GM19351 (cell line): ENCODE data around the gene VEGFA.

ENCODE experiments used
- ATAC-seq: cut with Tn5 transposase; IDR thresholded peaks from one replicate; pipeline ENCODE4 v1.9.1; 2021; ENCODE audit warnings: mild to moderate bottlenecking, moderate library complexity; ENCODE audit not compliant: unreplicated experiment

VEGFA gene

DNA sequence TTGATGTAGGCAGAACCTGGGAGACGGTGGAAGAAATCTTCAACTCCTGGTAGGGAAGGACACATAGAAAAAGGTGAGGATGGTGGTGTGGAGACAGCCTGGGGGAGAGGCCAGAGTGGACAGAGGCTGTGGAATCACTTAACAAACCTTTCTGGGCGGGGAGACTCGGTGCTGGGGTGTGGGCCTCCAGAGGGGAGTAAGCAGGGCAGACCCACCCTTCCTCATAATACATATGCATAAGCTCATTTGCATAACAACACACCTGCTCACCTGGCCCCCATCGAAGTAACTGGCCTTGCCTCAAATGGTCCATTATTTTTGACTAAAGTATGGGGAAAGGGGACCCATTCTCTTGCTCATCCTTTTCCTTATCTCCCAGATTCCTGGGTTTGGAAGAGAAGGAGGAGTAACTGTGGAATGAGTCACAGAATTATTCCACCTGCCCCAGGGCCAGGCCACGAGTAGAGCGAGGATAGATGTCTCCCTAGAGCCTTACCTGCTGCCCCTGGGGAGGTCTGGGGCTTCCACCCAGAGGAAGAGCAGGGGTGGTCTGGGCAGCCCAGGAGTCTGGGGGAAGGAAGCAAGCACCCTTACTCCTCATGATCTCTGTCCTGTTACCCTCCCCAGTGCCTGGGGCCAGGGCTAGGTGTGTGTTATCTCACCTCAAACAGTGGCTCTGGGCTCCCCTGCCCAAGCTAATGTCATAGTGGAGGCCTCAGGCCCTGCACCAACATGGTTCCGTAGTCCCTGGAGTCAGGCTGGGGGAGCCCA is 10.7 kb upstream of the VEGFA start:
- no peak for ATAC-seq

DNA sequence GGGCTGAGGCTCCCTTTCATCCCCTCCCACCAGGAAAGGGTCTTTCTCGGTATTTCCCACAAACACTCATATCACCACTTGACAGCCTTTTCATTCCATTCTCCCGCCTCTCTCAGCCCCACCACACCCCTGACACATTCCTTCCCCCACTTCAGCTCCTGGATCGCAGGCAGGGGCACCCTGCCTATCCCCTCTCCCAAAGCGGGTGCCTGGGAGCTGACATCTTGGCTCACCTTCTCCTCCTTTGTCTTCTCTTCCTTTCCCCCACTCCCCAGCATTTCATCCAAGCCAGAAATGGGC is 10.2 kb upstream of the VEGFA start:
- no peak for ATAC-seq

DNA sequence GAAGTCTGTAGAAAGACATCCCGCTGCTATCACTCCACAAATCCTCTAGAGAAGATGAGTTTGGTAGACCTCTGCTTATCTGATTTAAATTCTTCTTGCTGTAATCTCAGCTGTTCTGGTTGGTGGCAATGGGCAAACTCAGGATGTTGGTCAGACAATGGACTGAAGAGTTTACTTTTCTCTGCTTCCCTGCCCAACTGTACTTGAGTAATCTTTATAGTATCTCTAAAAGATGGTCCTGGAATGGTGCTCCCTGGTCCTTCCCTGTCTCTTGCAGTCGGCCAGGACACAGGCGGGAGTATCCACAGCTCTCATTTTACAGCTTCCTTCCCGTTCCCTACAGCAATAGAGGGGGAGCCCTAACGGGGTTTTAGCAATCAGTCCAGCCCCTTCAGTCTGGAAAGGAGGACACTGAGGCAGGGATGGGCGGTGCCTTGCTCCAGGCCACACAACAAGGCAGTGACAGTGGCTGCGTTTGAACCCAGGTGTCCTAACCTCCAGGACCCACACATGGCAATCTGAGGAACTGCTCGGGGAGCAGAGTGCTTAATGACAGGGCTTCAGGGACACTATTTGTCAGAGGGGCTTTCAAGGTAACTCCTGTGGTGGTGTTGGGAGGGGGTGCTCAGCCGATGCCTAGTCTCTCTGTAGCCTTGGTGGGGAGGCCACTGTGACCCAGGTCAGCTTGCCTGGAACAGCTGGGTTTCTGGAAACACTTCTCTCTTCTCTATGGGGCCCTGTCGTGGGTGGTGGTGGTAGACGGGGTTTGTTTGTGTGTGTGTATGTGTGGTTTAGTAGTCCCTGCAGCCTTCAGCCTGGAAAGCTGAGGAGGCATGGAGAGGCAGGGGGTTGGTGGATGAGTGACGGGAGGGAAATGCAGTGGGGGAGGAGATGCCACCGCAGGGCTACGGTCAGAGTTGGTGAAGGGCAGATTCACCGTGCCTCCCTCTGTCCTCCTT is 9.5 kb upstream of the VEGFA start:
- ATAC-seq, result no peak

DNA sequence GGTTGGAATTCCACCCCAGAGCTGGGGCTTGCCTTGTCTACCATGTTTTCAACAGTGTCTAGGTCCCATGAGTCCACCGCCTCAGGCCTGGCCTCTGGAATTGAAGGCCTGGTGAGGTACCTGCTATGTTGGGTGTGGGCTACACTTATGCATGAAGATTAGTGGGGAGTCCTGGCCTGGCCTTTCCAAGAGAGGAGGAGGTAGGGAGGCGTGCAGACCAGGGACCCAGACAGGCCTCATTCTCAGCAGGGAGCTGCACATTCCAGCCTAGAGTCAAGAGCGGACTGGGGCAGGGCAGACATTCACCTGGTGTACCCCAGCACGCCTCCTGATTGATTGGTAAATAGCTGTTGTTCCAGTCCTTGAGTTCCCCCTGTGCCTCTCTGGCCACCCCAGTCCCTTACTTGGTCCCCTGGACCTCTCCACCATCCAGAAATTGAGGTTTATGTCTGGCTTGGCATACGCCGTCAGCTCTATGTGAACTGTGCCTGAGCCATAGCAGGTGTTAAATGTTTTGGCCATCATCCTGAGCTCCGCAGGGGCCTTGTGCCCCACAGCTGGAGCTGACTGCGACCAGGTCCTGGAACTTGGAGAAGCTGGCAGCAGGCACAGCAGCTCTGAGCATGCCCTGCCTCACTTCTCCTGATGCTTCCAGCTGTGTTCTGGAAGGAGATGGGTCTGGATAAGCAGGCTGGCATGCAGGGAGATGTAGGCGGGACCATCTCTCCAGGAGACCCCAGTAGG is 8.2 kb upstream of the VEGFA start:
- no peak for ATAC-seq

DNA sequence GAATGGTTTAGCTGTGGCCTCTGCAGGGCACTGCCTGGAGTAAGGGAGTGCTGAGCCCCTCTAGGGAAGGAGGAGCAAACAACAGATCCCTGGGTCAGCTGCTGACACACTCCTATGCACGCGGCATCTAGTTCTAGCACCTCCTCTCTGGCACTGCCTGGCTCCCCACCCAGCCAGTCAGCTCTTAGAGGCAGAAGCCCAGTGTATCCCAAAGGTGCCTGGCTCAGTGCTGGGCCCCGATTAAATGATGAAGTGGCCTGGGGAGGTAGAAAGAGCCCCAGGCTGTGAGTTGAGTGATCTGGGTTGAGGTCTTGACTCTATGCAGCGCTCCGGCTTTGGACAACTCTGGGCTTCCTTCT is 7.6 kb upstream of the VEGFA start:
- no peak for ATAC-seq

DNA sequence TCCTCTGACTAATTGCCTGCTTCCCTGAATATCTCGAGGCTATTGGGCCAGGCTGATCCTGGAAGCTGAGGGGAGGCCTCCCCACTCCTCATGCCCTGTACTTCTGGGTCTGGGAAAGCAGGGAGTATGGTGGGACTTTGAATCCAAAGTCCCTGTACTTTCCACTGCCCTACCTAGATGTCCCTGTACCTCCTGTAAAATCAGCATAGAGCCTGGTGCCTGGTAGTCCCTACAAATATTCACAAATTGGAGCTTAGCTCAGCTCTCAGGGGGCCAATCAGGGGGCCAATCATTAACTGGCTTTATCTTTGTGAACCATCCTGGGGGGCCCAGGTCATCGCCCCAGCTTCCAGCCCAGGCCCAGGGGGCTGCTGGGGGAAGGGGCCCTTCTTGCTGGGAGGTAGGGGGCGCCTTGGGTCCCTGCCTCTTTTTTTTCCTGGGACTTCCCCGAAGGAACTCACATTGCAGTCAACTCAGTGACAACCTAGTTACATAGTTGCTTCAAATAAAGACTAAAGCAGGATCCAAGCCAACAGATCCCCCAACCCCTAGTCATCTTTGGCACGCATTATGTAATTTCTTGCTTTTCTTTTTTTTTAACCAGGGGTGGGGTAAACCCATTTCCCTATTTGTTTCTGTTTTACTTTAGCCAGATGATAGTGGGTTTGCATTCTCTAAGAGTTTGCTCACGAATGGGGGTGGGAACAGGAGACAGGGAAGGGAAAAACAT is 6.9 kb upstream of the VEGFA start:
- ATAC-seq, result no peak

DNA sequence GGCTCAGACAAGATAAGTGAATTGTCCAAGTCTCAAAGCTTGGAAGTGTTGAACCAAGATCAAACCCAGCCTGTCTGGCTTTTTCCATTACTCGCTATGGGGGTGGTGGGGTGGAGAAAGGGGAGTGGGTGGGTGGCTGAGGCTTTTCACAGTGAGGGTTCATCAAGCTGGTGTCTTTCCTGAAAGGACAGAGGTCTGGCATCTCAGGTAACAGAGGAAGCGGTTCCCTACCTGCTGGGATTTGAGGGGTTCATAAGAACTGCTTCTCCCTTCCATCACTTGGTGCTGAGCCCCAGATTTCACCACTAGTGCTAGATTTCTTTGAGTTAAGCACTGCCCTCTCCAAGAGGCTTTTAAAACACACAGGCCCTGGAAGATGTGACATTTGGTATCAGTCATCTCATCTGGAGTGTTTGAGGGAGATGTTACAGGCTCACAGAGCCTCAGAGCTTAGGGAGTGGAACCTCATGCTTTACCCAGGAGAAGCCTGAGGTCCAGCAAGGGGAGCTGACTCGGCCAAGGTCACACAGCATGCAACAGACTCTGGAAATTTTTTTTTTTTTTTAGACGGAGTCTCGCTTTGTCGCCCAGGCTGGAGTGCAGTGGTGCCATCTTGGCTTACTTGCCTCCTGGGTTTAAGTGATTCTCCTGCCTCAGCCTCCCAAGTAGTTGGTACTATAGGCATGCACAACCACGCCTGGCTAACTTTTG is 6.0 kb upstream of the VEGFA start:
- no peak for ATAC-seq

DNA sequence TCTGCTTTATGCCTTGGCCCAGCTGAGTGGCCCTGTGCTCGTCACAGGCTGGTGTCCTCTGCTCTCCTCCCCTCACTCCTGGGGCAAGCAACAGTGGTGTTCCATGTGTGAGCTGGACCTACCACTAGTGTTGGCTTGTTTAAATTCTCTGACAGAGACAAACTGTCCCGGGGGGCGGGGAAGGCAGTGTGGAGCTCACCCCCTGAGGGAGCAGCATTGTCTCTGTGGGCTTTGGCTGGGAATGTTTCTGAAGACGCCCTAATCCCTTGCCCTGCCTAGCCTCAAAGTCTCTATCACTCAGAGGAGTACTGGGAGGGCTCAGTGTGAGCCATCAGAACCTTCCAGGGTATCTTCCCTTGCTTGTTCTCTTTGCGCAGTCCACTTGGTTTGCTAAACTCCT is 5.2 kb upstream of the VEGFA start:
- ATAC-seq, result no peak

DNA sequence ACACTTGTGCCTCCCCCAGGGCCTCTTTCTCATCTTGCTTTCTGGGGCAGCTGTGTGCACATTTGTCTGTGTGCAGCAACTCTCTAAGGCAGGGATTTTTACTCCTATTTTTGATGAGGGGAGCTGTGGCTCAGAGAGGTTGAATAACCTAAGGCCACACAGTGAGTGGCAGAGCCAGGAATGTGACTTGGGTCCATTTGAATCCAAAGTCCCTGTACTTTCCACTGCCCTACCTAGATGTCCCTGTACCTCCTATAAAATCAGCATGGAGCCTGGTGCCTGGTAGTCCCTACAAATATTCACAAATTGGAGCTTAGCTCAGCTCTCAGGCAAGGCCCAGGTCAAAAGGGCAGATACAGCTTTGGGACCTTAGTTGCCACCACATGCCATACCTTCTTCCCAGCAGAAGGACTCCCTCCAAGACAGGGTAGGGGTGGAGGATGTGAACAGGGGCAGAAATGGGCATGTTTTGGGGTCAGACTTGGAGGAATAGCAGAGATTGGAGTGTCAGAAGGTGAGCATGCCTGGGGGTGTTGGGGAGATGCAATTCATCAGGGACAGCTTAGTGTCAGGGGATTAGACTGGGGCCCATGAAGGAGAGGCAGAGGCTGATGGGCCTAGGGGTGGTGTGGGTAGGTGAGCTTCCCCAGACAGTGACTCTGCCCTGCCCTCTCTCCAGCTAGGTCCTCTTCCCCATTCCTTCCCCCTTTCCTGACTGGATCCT is 4.1 kb upstream of the VEGFA start:
- ATAC-seq, result no peak

DNA sequence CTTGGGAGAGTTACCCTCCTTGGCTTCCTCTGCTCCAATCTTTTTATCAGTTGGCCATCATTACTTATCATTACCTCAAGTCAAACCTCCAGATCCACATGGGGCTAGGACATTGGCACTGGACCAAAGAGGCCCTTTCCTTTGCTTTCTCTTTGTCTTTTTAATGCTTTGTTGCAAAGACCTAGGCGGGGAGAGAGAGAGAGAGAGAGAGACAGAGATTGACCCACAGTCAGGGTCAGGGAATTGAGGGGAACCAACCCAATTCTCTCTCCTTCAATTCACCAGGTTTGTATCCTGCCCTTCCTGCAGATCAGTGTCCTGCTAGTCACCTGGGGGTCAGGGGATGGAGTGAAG is 3.5 kb upstream of the VEGFA start:
- ATAC-seq, result no peak

DNA sequence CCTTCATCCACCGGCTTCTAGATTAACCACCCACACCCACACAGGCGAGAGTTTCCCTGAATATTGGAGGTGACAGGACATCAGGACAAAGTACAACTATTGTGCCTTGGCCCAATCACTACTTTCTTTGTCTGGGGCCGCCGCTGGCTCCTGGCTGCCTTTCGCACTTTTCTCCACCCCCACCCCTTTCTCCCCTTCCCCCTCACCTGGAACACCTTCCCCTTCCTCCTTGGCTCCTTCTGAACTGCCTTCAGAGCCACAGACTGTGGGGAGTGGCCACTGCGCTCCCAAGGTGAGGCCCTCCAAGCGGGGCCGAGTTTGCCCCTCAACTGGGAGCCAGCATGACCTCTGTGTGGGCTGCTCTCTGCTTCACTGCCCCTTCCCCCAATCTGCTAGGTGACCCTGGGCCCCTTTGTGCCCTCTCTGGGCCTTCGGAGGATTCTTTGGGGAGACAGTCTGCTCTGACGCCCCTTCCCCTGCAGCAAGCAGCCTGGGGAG is 3.0 kb upstream of the VEGFA start:
- no peak for ATAC-seq

DNA sequence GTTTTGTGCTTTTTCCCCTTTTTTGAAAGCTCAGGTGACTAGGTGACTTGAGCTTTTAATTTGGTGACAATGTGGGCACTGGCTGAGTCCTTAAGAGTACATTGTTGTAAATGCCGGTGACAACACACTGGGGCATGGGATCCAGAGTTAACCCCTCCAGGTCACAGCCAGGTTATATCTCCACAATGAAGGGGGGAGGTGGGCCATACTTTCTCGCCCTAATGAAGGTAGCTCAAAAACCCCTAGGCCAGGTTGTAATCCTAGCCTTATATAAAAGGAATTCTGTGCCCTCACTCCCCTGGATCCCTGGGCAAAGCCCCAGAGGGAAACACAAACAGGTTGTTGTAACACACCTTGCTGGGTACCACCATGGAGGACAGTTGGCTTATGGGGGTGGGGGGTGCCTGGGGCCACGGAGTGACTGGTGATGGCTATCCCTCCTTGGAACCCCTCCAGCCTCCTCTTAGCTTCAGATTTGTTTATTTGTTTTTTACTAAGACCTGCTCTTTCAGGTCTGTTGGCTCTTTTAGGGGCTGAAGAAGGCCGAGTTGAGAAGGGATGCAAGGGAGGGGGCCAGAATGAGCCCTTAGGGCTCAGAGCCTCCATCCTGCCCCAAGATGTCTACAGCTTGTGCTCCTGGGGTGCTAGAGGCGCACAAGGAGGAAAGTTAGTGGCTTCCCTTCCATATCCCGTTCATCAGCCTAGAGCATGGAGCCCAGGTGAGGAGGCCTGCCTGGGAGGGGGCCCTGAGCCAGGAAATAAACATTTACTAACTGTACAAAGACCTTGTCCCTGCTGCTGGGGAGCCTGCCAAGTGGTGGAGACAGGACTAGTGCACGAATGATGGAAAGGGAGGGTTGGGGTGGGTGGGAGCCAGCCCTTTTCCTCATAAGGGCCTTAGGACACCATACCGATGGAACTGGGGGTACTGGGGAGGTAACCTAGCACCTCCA is 2.2 kb upstream of the VEGFA start:
- ATAC-seq, result no peak

DNA sequence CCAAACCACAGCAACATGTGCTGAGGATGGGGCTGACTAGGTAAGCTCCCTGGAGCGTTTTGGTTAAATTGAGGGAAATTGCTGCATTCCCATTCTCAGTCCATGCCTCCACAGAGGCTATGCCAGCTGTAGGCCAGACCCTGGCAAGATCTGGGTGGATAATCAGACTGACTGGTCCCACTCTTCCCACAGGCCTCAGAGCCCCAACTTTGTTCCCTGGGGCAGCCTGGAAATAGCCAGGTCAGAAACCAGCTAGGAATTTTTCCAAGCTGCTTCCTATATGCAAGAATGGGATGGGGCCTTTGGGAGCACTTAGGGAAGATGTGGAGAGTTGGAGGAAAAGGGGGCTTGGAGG is 1.5 kb upstream of the VEGFA start:
- ATAC-seq, result no peak

DNA sequence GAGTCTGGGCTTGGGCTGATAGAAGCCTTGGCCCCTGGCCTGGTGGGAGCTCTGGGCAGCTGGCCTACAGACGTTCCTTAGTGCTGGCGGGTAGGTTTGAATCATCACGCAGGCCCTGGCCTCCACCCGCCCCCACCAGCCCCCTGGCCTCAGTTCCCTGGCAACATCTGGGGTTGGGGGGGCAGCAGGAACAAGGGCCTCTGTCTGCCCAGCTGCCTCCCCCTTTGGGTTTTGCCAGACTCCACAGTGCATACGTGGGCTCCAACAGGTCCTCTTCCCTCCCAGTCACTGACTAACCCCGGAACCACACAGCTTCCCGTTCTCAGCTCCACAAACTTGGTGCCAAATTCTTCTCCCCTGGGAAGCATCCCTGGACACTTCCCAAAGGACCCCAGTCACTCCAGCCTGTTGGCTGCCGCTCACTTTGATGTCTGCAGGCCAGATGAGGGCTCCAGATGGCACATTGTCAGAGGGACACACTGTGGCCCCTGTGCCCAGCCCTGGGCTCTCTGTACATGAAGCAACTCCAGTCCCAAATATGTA is 957 bp upstream of the VEGFA start:
- ATAC-seq, result no peak

DNA sequence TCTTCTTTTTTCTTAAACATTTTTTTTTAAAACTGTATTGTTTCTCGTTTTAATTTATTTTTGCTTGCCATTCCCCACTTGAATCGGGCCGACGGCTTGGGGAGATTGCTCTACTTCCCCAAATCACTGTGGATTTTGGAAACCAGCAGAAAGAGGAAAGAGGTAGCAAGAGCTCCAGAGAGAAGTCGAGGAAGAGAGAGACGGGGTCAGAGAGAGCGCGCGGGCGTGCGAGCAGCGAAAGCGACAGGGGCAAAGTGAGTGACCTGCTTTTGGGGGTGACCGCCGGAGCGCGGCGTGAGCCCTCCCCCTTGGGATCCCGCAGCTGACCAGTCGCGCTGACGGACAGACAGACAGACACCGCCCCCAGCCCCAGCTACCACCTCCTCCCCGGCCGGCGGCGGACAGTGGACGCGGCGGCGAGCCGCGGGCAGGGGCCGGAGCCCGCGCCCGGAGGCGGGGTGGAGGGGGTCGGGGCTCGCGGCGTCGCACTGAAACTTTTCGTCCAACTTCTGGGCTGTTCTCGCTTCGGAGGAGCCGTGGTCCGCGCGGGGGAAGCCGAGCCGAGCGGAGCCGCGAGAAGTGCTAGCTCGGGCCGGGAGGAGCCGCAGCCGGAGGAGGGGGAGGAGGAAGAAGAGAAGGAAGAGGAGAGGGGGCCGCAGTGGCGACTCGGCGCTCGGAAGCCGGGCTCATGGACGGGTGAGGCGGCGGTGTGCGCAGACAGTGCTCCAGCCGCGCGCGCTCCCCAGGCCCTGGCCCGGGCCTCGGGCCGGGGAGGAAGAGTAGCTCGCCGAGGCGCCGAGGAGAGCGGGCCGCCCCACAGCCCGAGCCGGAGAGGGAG is 580 bp downstream of the VEGFA start:
- ATAC-seq, result no peak

DNA sequence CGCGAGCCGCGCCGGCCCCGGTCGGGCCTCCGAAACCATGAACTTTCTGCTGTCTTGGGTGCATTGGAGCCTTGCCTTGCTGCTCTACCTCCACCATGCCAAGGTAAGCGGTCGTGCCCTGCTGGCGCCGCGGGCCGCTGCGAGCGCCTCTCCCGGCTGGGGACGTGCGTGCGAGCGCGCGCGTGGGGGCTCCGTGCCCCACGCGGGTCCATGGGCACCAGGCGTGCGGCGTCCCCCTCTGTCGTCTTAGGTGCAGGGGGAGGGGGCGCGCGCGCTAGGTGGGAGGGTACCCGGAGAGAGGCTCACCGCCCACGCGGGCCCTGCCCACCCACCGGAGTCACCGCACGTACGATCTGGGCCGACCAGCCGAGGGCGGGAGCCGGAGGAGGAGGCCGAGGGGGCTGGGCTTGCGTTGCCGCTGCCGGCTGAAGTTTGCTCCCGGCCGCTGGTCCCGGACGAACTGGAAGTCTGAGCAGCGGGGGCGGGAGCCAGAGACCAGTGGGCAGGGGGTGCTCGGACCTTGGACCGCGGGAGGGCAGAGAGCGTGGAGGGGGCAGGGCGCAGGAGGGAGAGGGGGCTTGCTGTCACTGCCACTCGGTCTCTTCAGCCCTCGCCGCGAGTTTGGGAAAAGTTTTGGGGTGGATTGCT is 1.3 kb downstream of the VEGFA start:
- no peak for ATAC-seq
